Fibroblast of skin of right quadriceps (primary cell): ENCODE measurements around the gene SOHLH2.

Experiments used
- DNase-seq: peaks from one replicate; pipeline ENCODE4 v3.0.0-alpha.2; 2013

The SOHLH2 gene

DNA sequence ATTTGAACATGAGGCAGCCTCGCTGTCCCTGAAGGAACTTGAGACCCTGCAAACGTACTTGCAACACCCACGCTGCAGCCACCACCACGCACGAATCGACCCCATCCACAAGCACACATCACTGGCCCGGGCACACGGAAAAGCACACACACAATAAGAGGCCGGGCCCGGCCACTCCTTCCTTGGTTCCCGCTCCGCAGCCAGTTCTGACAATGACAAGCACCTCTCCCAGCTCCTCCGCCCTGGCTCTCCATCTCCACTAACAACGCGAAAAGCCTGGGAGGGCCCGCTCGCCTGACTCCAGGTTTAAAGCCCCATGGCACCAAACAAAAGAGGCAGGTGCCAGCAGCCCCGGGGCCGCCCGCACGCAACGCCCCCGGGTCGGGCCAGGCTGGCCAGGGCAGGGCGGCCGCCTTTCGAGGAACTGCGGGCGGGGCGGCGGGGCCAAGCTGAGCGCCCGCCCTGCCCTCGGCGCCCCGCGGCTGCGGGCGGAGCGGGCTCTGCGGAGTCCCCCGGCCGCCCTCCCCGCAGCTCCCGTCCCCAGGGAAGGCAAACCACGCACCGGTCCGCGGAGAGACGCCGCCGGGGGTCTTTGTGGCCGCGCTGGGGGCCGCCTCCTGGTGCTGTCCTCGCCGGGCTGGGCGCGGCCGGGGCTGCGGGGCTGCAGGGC lies 83.7 kb downstream of the SOHLH2 start:
- DNase-seq, result peak; percentile 3

DNA sequence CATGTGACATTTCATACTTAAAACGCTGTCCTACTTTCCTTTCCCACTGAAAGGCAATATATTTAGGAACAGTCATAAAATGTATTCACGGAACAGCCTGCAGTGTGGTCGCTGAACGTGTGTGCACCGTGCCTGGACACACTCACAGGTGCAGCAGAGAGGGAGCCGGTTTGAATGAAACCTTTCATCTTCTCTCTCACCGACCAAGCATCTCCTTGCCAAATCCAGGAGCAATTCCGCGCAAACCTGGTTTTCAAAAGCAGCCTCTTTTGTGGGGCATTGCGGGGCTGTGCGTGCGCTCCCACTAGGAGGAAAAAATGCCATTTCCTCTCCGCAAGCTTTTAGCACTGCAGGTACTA lies 84.2 kb downstream of the SOHLH2 start:
- no peak for DNase-seq

DNA sequence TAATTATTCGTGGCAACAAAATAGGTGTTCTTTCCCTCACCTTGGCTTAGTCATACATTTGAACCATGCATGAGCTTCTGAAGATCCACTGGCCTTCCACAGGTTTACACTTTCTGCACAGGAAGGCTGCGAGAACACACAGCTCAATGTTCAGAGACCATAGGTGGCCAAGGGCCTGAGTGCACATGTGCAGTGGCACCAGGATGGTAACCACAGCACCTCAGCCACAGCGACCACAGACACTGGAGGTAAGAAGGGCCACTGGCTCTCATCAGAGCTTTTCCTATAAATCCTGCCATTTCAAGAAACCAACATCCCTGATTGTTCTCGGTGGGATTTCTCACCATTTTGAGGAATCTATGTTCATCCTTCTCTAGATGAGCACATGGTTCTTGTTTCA lies 84.8 kb downstream of the SOHLH2 start:
- DNase-seq, result no peak

DNA sequence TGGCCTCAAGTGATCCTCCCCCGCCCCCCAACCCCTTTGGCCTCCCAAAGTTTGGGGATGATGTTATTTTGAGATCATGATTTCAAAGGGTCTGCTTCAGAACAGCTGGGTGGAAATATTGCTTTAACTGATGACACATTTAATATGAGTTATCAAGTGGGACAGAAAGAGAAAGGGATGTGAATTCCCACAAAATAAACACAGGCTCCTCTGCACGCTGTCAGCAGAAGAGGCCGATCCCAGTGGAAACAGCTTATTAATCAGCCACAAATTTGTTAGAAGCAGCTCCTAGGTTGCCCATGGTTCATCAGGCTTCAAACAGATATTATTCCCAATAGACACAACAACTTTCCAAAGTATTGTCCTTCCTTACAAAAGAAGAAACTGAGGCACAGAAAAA lies 87.9 kb downstream of the SOHLH2 start:
- DNase-seq, result no peak

DNA sequence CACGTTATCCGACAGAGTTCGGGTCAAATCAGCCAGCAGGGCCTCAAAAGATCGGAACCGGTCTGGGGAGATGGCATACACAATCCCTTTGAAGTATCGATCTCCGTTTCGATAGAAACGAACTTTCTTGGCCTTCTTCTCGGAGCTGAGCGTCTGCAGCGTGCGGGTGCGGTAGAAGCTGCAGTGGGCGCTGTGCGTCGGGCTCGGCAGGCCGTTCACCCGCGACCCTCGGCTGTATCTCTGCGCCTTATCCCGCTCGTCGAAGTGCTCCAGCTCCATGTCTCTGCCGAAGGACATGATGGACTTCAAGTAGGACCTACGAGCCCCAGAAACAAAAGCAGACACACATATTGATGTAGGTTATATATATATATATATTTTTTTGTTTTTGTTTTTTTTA lies 88.5 kb downstream of the SOHLH2 start:
- no peak for DNase-seq

DNA sequence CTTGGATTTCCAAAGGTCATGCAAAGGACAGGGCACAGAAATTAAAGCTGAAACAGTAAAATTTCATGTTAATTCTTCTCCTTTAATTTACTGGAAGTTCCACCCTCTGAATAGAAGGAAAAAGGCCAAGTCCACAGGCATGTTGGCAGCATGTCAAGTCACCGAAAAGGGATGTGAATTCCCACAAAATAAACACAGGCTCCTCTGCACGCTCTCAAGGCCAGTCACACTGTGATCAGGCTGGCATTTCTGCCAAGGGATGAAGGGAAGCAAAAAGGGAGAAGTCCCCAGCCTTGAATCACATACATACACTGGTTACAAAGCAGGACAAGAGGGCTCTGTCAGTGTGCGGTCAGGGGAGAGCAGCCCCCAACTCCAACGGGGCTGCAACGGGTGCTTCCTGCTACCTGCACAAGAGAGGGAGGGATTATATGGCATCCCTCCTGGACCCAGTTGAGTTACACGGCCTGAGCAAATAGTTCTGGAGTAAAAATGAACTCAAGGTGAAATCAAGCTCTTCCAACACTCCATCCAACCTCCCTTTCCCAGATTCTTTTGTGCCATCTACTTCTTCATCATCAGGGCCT lies 90.0 kb downstream of the SOHLH2 start:
- peak; percentile 71 for DNase-seq
